Nephron (organoid): ENCODE measurements around the gene CAMK1G.

ENCODE experiments used
- H3K27ac Mint-ChIP-seq, 3 experiments: 2 replicates each; pipeline ENCODE4 v1.8.0; 2020; ENCODE audit warnings: mixed read lengths in 3 of 3, mild to moderate bottlenecking in 2 of 3, moderate library complexity in 1 of 3
- H3K27me3 Mint-ChIP-seq: 2 replicates; pipeline ENCODE4 v1.8.0; 2021; ENCODE audit warnings: low read depth, mild to moderate bottlenecking, moderate library complexity, mixed read lengths
- H3K36me3 Mint-ChIP-seq: 2 replicates; pipeline ENCODE4 v1.8.0; 2020; ENCODE audit warnings: low read depth, mixed read lengths
- H3K4me1 Mint-ChIP-seq: 2 replicates; pipeline ENCODE4 v1.8.0; 2020; ENCODE audit warnings: mixed read lengths
- H3K4me3 Mint-ChIP-seq, 3 experiments: 2 replicates each; pipeline ENCODE4 v1.8.0; 2020; ENCODE audit warnings: mild to moderate bottlenecking in 3 of 3, mixed read lengths in 3 of 3, moderate library complexity in 2 of 3
- H3K9me3 Mint-ChIP-seq: 2 replicates; pipeline ENCODE4 v1.8.0; 2020; ENCODE audit warnings: mixed read lengths
- TF ChIP-seq, protein P1 (sequence below), 3 experiments: fragments of 200-600 bp; sonication (generic); IDR thresholded peaks; one replicate each; pipeline ENCODE4 v1.5.0; 2021; ENCODE audit warnings: antibody characterized with exemption in 3 of 3; ENCODE audit not compliant: unreplicated experiment in 3 of 3

CAMK1G gene

DNA sequence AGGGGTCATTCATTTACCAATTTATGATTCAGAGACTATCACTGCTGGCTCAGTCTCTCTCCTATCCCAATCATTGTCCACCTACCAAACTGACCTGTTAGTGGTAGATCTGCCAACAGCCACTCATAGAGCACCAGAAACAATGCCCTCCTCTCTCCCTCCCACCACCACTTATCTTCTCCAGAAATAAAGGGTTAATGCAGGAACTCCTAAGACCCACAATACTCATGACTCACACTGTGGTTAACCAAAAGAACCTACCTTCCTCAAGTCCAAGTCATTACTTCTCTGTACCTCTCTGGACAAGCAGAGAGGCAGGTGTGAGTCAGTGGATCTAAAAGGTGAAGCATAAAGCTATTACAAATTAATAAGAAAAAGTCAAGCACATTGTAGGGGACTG, 40.9 kb upstream of the CAMK1G start:
- no peaks in the 10 kb centered on the region for H3K9me3 Mint-ChIP-seq
- H3K4me1 Mint-ChIP-seq: peaks cover 10% of the 10 kb centered on the region
- H3K27ac Mint-ChIP-seq: no peak overlapping the region
- peaks cover 76% of the 10 kb centered on the region for H3K27me3 Mint-ChIP-seq
- TF ChIP-seq, protein P1, sequence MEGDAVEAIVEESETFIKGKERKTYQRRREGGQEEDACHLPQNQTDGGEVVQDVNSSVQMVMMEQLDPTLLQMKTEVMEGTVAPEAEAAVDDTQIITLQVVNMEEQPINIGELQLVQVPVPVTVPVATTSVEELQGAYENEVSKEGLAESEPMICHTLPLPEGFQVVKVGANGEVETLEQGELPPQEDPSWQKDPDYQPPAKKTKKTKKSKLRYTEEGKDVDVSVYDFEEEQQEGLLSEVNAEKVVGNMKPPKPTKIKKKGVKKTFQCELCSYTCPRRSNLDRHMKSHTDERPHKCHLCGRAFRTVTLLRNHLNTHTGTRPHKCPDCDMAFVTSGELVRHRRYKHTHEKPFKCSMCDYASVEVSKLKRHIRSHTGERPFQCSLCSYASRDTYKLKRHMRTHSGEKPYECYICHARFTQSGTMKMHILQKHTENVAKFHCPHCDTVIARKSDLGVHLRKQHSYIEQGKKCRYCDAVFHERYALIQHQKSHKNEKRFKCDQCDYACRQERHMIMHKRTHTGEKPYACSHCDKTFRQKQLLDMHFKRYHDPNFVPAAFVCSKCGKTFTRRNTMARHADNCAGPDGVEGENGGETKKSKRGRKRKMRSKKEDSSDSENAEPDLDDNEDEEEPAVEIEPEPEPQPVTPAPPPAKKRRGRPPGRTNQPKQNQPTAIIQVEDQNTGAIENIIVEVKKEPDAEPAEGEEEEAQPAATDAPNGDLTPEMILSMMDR (IDR thresholded peaks at IDR 0.05; ENCODE audit: unreplicated experiment in 3 of 3): no peak
- H3K36me3 Mint-ChIP-seq: no peaks in the 10 kb centered on the region
- no peak overlapping the region for H3K4me3 Mint-ChIP-seq

GRCh38 chr1:209544098-209544497, 39.4 kb upstream of the CAMK1G start:
- Mint-ChIP-seq H3K27ac (no peak overlapping the region), H3K4me1 (peaks cover 18% of the 10 kb centered on the region), H3K36me3 (no peaks in the 10 kb centered on the region), H3K27me3 (peaks cover 70% of the 10 kb centered on the region), H3K9me3 (no peaks in the 10 kb centered on the region), H3K4me3 (no peak overlapping the region)
- TF ChIP-seq, protein P1 (IDR thresholded peaks at IDR 0.05; ENCODE audit: unreplicated experiment in 3 of 3): no peak

DNA sequence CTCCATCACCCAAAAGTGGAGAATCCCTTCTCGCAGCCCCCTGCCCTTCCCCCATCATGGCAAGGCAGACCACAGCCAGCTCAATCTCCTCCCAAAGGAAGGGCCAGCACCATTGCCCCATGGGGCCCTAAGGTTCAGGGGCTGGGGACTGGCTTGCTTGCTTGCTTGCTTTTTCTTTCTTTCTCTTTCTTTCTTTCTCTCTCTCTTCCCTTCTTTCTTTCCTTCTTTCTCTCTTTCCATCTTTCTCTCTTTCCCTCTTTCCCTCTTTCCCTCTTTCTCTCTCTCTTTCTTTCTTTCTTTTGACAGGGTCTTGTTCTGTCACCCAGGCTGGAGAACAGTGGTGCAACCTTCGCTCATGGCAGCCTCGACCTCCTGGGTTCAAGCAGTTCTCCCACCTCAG, 38.1 kb upstream of the CAMK1G start:
- Mint-ChIP-seq H3K9me3 (no peaks in the 10 kb centered on the region), H3K36me3 (no peaks in the 10 kb centered on the region), H3K27me3 (peaks cover 73% of the 10 kb centered on the region), H3K4me1 (peaks cover 24% of the 10 kb centered on the region), H3K27ac (no peak overlapping the region), H3K4me3 (no peak overlapping the region)
- TF ChIP-seq, protein P1 (IDR thresholded peaks at IDR 0.05; ENCODE audit: unreplicated experiment in 3 of 3): no peak

DNA sequence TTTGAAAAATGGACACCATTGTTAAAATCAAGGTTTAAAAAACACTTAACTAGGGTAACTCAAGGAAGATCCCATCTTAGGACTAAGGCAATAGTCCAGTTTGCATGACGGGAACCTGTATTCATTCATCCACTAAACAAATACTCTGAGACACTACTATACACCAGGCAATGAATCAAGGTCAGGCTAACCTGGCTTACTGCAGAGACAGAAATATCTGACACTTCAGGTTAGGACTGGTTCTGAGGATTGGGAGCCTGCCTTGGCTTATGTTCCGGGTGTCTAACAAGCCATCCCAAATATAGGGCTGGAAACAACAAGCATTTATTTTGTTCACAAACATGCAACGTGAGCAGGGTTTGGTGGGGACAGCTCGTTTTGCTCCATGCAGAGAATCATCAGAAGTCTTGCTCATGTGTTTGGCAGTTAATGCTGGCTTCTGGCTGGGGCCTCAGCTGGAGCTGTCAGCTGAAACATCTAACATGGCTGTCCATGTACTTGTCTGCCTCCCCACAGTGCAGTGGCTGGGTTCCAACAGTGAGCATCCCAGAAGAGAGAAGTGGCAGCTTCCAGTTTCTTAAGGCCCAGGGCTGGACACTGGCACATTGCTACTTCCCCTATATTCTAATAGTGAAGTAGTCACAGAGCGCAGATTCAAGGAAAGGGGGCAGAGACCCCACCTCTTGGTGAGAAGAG, 37.0 kb upstream of the CAMK1G start:
- H3K4me3 Mint-ChIP-seq: no peak overlapping the region
- no peak overlapping the region for H3K27ac Mint-ChIP-seq
- TF ChIP-seq, protein P1 (IDR thresholded peaks at IDR 0.05; ENCODE audit: unreplicated experiment in 3 of 3): no peak
- H3K9me3 Mint-ChIP-seq: no peaks in the 10 kb centered on the region
- no peaks in the 10 kb centered on the region for H3K36me3 Mint-ChIP-seq
- peaks cover 24% of the 10 kb centered on the region for H3K4me1 Mint-ChIP-seq
- peaks cover 75% of the 10 kb centered on the region for H3K27me3 Mint-ChIP-seq

- H3K27ac Mint-ChIP-seq: no peak overlapping the region
- no peak overlapping the region for H3K4me3 Mint-ChIP-seq
- H3K9me3 Mint-ChIP-seq: no peaks in the 10 kb centered on the region
- TF ChIP-seq, protein P1 (IDR thresholded peaks at IDR 0.05; ENCODE audit: unreplicated experiment in 3 of 3): no peak
- no peaks in the 10 kb centered on the region for H3K36me3 Mint-ChIP-seq
- peaks cover 75% of the 10 kb centered on the region for H3K27me3 Mint-ChIP-seq
- H3K4me1 Mint-ChIP-seq: peaks cover 24% of the 10 kb centered on the region
Observed at GRCh38 chr1:209547626-209548025, 35.9 kb upstream of the CAMK1G start.
